CD14-positive monocyte (primary cell): Measurements from ENCODE around the gene LTBP4. TPM values are rescaled to one million over a fixed set of nuclear protein-coding genes. Genes with fewer than 3 reads are reported as not detected.

ENCODE experiments used
- DNase-seq, 3 donors: peaks; one replicate each; pipeline ENCODE4 v3.0.0-alpha.2; 2011 to 2022
- H2AFZ ChIP-seq: 2 replicates; pipeline ENCODE4 v1.6.0; 2012; ENCODE audit warnings: mild to moderate bottlenecking, low read depth, low read length, inconsistent platforms; ENCODE audit not compliant: insufficient read depth, poor library complexity, severe bottlenecking
- H3K27ac ChIP-seq, 2 donors: 1 replicate in 1 of 2; 2 replicates in 1 of 2; pipeline ENCODE4 v1.5.1; 2012 to 2013; ENCODE audit warnings: low read length in 2 of 2, control low read depth in 1 of 2, inconsistent platforms in 1 of 2, low read depth in 1 of 2, mild to moderate bottlenecking in 1 of 2
- H3K27me3 ChIP-seq, 2 donors: one replicate each; pipeline versions ENCODE4 v1.6.0 to v1.6.1; 2011 to 2013; ENCODE audit warnings: low read length in 2 of 2; ENCODE audit not compliant: control insufficient read depth in 2 of 2, insufficient read depth in 2 of 2
- H3K36me3 ChIP-seq, 2 donors: replicated peaks in 1 of 2; 1 replicate in 1 of 2; 2 replicates in 1 of 2; pipeline versions ENCODE4 v1.5.1 to v1.6.1; 2012 to 2013; ENCODE audit warnings: low read length in 2 of 2, control low read depth in 1 of 2, inconsistent platforms in 1 of 2, mild to moderate bottlenecking in 1 of 2; ENCODE audit not compliant: insufficient read depth in 2 of 2, control insufficient read depth in 1 of 2
- H3K4me1 ChIP-seq, 2 donors: 1 replicate in 1 of 2; 2 replicates in 1 of 2; pipeline versions ENCODE4 v1.5.1 to v1.6.1; 2012 to 2013; ENCODE audit warnings: low read length in 2 of 2, control low read depth in 1 of 2, inconsistent platforms in 1 of 2, mild to moderate bottlenecking in 1 of 2, moderate library complexity in 1 of 2; ENCODE audit not compliant: insufficient read depth in 2 of 2, control insufficient read depth in 1 of 2
- H3K4me2 ChIP-seq: replicated peaks from 2 replicates; pipeline ENCODE3; 2012; ENCODE audit warnings: low read length, moderate library complexity, mild to moderate bottlenecking; ENCODE audit not compliant: poor library complexity, severe bottlenecking; ENCODE audit errors: extremely low read depth
- H3K4me3 ChIP-seq, 3 experiments: fragments of 200-600 bp in 1 of 3; sonication (generic) in 1 of 3; replicated peaks in 1 of 3; 1 replicate in 2 of 3; 2 replicates in 1 of 3; pipeline ENCODE4 v1.5.1; 2011 to 2013; ENCODE audit warnings: low read length in 3 of 3, mild to moderate bottlenecking in 3 of 3, control low read depth in 2 of 3, low read depth in 2 of 3, inconsistent platforms in 1 of 3, moderate library complexity in 1 of 3
- H3K79me2 ChIP-seq: 2 replicates; pipeline ENCODE4 v1.6.0; 2012; ENCODE audit warnings: mild to moderate bottlenecking, control low read depth, inconsistent platforms, low read length, moderate library complexity; ENCODE audit not compliant: insufficient read depth
- H3K9ac ChIP-seq: 2 replicates; pipeline ENCODE4 v1.6.0; 2017; ENCODE audit warnings: low read length, mild to moderate bottlenecking; ENCODE audit not compliant: insufficient read depth, poor library complexity, severe bottlenecking
- H3K9me3 ChIP-seq, 2 donors: replicated peaks in 1 of 2; 1 replicate in 1 of 2; 2 replicates in 1 of 2; pipeline versions ENCODE4 v1.5.1 to v1.6.1; 2012 to 2013; ENCODE audit warnings: low read length in 2 of 2, control low read depth in 1 of 2; ENCODE audit not compliant: control insufficient read depth in 1 of 2, insufficient read depth in 1 of 2
- H4K20me1 ChIP-seq: 2 replicates; pipeline ENCODE4 v1.6.0; 2012; ENCODE audit warnings: mild to moderate bottlenecking, low read length, control low read depth, moderate library complexity; ENCODE audit not compliant: insufficient read depth
- H3K27ac Mint-ChIP-seq, 7 donors: one replicate each; pipeline ENCODE4 v1.8.0; 2020; ENCODE audit warnings: mild to moderate bottlenecking in 7 of 7, mixed read lengths in 7 of 7, moderate library complexity in 6 of 7, inconsistent platforms in 2 of 7
- H3K27me3 Mint-ChIP-seq, 3 donors: one replicate each; pipeline ENCODE4 v1.8.0; 2021 to 2022; ENCODE audit warnings: low read depth in 3 of 3, mild to moderate bottlenecking in 3 of 3, mixed read lengths in 3 of 3, moderate library complexity in 3 of 3, inconsistent platforms in 1 of 3
- H3K36me3 Mint-ChIP-seq, 2 donors: one replicate each; pipeline ENCODE4 v1.8.0; 2020; ENCODE audit warnings: mixed read lengths in 2 of 2, inconsistent platforms in 1 of 2, mild to moderate bottlenecking in 1 of 2
- H3K4me1 Mint-ChIP-seq: one replicate; pipeline ENCODE4 v1.8.0; 2020; ENCODE audit warnings: mild to moderate bottlenecking, mixed read lengths
- H3K4me3 Mint-ChIP-seq, 2 donors: one replicate each; pipeline ENCODE4 v1.8.0; 2020; ENCODE audit warnings: mild to moderate bottlenecking in 2 of 2, mixed read lengths in 2 of 2, moderate library complexity in 1 of 2
- H3K9me3 Mint-ChIP-seq, 7 donors: one replicate each; pipeline ENCODE4 v1.8.0; 2020 to 2022; ENCODE audit warnings: mixed read lengths in 7 of 7, mild to moderate bottlenecking in 6 of 7, moderate library complexity in 6 of 7, inconsistent platforms in 2 of 7
- WGBS: methylation state at CpG from one replicate; pipeline ENCODE4 v1.1.5; 2013; ENCODE audit warnings: missing lambda C conversion rate; ENCODE audit not compliant: insufficient coverage; 5-methylcytosine and 5-hydroxymethylcytosine counted together
- intact Hi-C, 2 donors: fragments of 100-400 bp; cut with micrococcal nuclease; formaldehyde crosslinking; loops; one replicate each; pipeline versions ENCODE4 v1.15.0 to v1.15.1; 2023
- polyA plus RNA-seq, 3 donors: library from polyadenylated mRNA; depleted of rRNA in 1 of 3; unstranded in 2 of 3; stranded (reverse) in 1 of 3; fragments of 300-500 nt in 2 of 3; fragments of >200 nt in 1 of 3; fragmentation: Illumina TruSeq in 2 of 3; gene quantifications; 1 replicate in 2 of 3; 2 replicates in 1 of 3; pipeline ENCODE4 v1.2.3, GENCODE V29; 2012 to 2021
- TF ChIP-seq, protein P1 (sequence below): fragments of 200-600 bp; IDR thresholded peaks from one replicate; pipeline ENCODE4 v1.8.0; 2022; ENCODE audit warnings: antibody characterized with exemption, mild to moderate bottlenecking

The LTBP4 gene
- polyA plus RNA-seq, 3 donors = 3.8 to 38.7 (median 8.0) TPM

DNA sequence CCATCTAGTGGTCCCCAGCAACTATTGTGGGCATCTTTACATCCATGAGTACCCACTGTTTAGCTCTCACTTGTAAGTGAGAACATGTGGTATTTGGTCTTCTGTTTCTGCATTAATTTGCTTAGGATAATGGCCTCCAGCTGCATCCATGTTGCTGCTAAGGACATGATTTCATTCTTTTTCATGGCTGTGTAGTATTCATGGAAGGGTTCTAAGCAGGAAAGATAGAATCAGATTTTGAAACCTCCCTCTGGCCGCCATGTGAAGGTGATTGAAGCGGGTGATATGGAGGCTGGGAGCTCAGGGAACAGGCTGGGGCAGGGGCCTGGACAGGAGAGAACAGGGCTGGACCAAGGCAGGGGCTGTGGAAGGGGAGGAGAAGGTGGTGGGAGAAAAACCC is 20.1 kb downstream of the LTBP4 start:
- peaks cover 36 to 49% of the 10 kb centered on the region in 2 donors for H3K36me3 Mint-ChIP-seq
- H3K27me3 Mint-ChIP-seq = peaks cover 0 to 2% (median 0%) of the 10 kb centered on the region in 3 donors
- H3K4me1 Mint-ChIP-seq = no peaks in the 10 kb centered on the region
- no peaks in the 10 kb centered on the region for H3K27me3 ChIP-seq
- no peaks in the 10 kb centered on the region for H3K4me1 ChIP-seq
- no peak for DNase-seq
- H3K27ac ChIP-seq = no peak overlapping the region
- no peak overlapping the region for H3K4me2 ChIP-seq
- H3K9ac ChIP-seq = no peak overlapping the region
- WGBS = 71% methylated on average over 2 of the region's 2 CpGs
- H4K20me1 ChIP-seq = no peaks in the 10 kb centered on the region
- intact Hi-C loops = no loop called here
- peaks cover 0 to 2% (median 0%) of the 10 kb centered on the region in 7 donors for H3K9me3 Mint-ChIP-seq
- H3K4me3 ChIP-seq = no peak overlapping the region
- H3K4me3 Mint-ChIP-seq = no peak overlapping the region
- no peak overlapping the region for H3K27ac Mint-ChIP-seq
- H3K79me2 ChIP-seq = no peaks in the 10 kb centered on the region
- H3K36me3 ChIP-seq = peaks cover 6 to 43% of the 10 kb centered on the region in 2 donors
- TF ChIP-seq, protein P1, sequence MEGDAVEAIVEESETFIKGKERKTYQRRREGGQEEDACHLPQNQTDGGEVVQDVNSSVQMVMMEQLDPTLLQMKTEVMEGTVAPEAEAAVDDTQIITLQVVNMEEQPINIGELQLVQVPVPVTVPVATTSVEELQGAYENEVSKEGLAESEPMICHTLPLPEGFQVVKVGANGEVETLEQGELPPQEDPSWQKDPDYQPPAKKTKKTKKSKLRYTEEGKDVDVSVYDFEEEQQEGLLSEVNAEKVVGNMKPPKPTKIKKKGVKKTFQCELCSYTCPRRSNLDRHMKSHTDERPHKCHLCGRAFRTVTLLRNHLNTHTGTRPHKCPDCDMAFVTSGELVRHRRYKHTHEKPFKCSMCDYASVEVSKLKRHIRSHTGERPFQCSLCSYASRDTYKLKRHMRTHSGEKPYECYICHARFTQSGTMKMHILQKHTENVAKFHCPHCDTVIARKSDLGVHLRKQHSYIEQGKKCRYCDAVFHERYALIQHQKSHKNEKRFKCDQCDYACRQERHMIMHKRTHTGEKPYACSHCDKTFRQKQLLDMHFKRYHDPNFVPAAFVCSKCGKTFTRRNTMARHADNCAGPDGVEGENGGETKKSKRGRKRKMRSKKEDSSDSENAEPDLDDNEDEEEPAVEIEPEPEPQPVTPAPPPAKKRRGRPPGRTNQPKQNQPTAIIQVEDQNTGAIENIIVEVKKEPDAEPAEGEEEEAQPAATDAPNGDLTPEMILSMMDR = no peak
- H2AFZ ChIP-seq = no peak overlapping the region
- H3K9me3 ChIP-seq = no peaks in the 10 kb centered on the region

DNA sequence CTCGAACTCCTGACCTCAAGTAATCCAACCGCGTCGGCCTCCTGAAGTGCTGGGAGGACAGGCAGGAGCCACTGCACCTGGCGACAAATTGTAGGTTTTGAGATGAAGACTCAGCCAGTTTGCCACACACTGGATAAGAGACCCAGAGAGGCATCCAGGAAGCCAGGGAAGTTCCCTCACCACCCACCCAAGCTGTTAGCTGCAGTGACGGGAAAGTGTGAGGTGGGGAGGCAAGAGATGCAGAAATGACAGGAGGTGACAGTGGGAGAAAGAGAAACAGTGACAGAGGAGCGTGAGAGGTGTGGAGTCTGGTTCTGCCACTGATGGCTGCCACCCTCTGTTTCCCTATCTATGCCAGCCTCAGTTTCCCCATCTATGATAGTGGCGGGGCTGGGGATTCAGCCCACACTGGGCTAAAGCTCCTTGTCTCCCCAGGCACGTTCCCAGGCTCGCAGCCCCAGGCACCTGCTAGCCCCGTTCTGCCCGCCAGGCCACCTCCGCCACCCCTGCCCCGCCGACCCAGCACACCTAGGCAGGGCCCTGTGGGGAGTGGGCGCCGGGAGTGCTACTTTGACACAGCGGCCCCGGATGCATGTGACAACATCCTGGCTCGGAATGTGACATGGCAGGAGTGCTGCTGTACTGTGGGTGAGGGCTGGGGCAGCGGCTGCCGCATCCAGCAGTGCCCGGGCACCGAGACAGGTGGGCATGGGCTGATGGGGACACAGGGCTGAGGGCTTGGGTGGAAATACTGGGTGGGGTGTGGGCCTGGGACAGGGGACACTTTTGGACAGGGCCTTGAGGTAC is 21.0 kb downstream of the LTBP4 start:
- H3K4me1 ChIP-seq = no peaks in the 10 kb centered on the region
- no peak overlapping the region for H3K4me3 Mint-ChIP-seq
- no peaks in the 10 kb centered on the region for H4K20me1 ChIP-seq
- TF ChIP-seq, protein P1 = no peak
- peaks cover 39 to 52% of the 10 kb centered on the region in 2 donors for H3K36me3 Mint-ChIP-seq
- peak overlapping the region in 1 of 7 donors; percentile 73 for H3K27ac Mint-ChIP-seq
- no peak overlapping the region for H3K27ac ChIP-seq
- H3K9me3 Mint-ChIP-seq = peaks cover 0 to 2% (median 0%) of the 10 kb centered on the region in 7 donors
- H3K79me2 ChIP-seq = no peaks in the 10 kb centered on the region
- H2AFZ ChIP-seq = no peak overlapping the region
- H3K27me3 Mint-ChIP-seq = peaks cover 0 to 2% (median 0%) of the 10 kb centered on the region in 3 donors
- no peak overlapping the region for H3K4me3 ChIP-seq
- peaks cover 6 to 43% of the 10 kb centered on the region in 2 donors for H3K36me3 ChIP-seq
- no peaks in the 10 kb centered on the region for H3K4me1 Mint-ChIP-seq
- DNase-seq = no peak
- no peaks in the 10 kb centered on the region for H3K9me3 ChIP-seq
- H3K4me2 ChIP-seq = no peak overlapping the region
- intact Hi-C loops = no loop called here
- H3K9ac ChIP-seq = no peak overlapping the region
- no peaks in the 10 kb centered on the region for H3K27me3 ChIP-seq
- WGBS = 93% methylated on average over 21 of the region's 24 CpGs
